Progenitor cell of endocrine pancreas (in vitro differentiated cells): ENCODE measurements around the gene ADGRL3. TPM values are rescaled to one million over a fixed set of nuclear protein-coding genes. Genes with fewer than 3 reads are reported as not detected.

Source experiments
- DNase-seq: peaks from one replicate; pipeline ENCODE4 v3.0.0; 2021; ENCODE audit warnings: low spot score; ENCODE audit not compliant: unreplicated experiment
- H3K27ac Mint-ChIP-seq: 2 replicates; pipeline ENCODE4 v1.8.0; 2021; ENCODE audit warnings: mild to moderate bottlenecking, moderate library complexity, mixed read lengths
- H3K27me3 Mint-ChIP-seq: 2 replicates; pipeline ENCODE4 v1.8.0; 2021; ENCODE audit warnings: mixed read lengths
- H3K36me3 Mint-ChIP-seq: 2 replicates; pipeline ENCODE4 v1.8.0; 2022; ENCODE audit warnings: mixed read lengths; ENCODE audit not compliant: insufficient read depth
- H3K4me1 Mint-ChIP-seq: 2 replicates; pipeline ENCODE4 v1.8.0; 2021; ENCODE audit warnings: low read depth, mixed read lengths
- H3K4me3 Mint-ChIP-seq: 2 replicates; pipeline ENCODE4 v1.8.0; 2021; ENCODE audit warnings: low read depth, mild to moderate bottlenecking, moderate library complexity, mixed read lengths
- H3K9me3 Mint-ChIP-seq: 2 replicates; pipeline ENCODE4 v1.8.0; 2021; ENCODE audit warnings: low read depth, mixed read lengths
- CTCF ChIP-seq: fragments of 200-600 bp; sonication (generic); IDR thresholded peaks from one replicate; pipeline ENCODE4 v1.5.0; 2021; ENCODE audit warnings: antibody characterized with exemption, mild to moderate bottlenecking; ENCODE audit not compliant: unreplicated experiment
- total RNA-seq: library from RNA; stranded (reverse); gene quantifications from 2 replicates; pipeline ENCODE4 v1.2.1, GENCODE V29; 2021

ADGRL3 gene
- total RNA-seq, 1 donor from 2014 or later, result 5.6 TPM

DNA sequence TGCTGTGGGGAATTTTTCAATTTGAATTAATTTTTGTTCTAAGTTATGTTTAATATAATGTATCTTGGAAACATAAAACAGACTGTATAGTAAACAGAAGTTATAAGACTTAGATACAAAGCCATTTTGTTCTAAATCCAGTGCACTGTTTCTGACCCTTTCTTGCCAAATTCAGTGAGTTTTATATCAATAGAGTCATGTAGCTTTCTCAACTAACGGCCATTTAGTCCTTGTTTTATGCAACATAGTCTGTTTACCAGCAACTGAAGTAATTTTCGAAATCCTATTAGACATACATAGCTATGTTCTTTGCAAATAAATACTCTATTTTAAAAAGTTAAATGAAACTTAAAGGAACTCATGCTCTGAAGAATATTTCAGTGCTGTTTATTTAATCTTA is 242.8 kb downstream of the ADGRL3 start:
- TF ChIP-seq CTCF, result no peak
- H3K4me3 Mint-ChIP-seq, result no peak overlapping the region
- no peak for DNase-seq
- peaks cover 11% of the 10 kb centered on the region for H3K4me1 Mint-ChIP-seq
- no peaks in the 10 kb centered on the region for H3K36me3 Mint-ChIP-seq
- H3K27me3 Mint-ChIP-seq, result no peaks in the 10 kb centered on the region
- H3K9me3 Mint-ChIP-seq, result no peaks in the 10 kb centered on the region
- H3K27ac Mint-ChIP-seq, result no peak overlapping the region

DNA sequence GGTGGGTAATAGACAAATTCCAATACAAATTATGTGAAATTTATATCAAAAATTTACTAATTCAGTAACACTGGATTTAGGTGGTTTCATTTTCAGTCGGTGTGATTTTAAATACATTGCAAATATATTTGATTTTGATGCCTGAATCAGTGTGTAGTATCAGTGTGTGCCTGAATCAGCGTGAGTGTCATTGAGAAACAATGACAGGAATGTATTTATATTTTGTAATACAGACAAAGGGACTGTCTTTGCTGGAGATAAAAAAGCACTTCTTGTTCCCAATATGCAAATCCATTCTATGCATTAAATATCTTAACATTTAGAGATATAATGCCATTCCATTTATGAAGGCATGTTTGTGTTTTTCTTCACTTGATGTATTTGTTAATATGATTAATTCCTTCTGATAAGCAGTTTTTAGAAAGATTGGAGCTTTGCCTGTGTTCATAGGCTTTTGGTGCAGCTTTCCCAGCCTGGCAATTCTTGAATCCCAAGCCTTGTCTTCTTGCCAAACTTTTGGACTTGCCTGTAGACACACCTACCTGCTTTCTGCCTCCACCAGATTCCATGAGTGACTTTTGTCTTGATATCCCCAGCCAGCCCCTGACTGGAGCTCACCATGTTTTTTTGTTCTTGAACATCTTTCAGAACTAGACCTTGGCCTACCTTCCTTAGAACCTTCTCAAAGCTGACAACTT is 243.8 kb downstream of the ADGRL3 start:
- H3K27me3 Mint-ChIP-seq, result no peaks in the 10 kb centered on the region
- no peak for TF ChIP-seq CTCF
- H3K4me1 Mint-ChIP-seq, result peaks cover 11% of the 10 kb centered on the region
- H3K27ac Mint-ChIP-seq, result no peak overlapping the region
- no peak for DNase-seq
- H3K36me3 Mint-ChIP-seq, result no peaks in the 10 kb centered on the region
- no peaks in the 10 kb centered on the region for H3K9me3 Mint-ChIP-seq
- H3K4me3 Mint-ChIP-seq, result no peak overlapping the region

- Mint-ChIP-seq H3K27me3 (no peaks in the 10 kb centered on the region), H3K36me3 (no peaks in the 10 kb centered on the region), H3K9me3 (no peaks in the 10 kb centered on the region), H3K4me3 (no peak overlapping the region), H3K27ac (no peak overlapping the region), H3K4me1 (peaks cover 11% of the 10 kb centered on the region)
- no peak for TF ChIP-seq CTCF
- DNase-seq, result no peak
Measured at GRCh38 chr4:61445374-61446063, 245.4 kb downstream of the ADGRL3 start.

DNA sequence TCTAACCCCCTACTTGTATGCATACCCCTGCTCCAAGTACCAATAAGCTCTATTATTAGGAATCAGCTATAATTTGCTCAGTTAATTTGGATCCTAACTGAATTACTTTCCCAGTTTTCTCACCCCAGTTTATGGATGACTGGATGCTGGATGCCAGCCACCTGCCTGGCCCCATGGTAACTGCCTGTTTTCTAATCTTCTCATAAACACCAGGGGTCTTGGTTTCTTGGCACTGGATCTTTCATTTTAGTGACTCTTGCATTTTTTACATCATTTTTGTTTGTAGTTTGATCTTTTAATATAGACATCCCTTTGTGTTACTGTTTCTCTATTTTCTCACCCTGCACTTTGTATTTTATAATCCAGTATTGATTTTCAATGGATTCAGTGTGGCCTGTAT is 246.8 kb downstream of the ADGRL3 start:
- H3K36me3 Mint-ChIP-seq, result no peaks in the 10 kb centered on the region
- H3K4me3 Mint-ChIP-seq, result no peak overlapping the region
- no peak for DNase-seq
- TF ChIP-seq CTCF, result no peak
- H3K27ac Mint-ChIP-seq, result no peak overlapping the region
- no peaks in the 10 kb centered on the region for H3K27me3 Mint-ChIP-seq
- H3K9me3 Mint-ChIP-seq, result no peaks in the 10 kb centered on the region
- peaks cover 14% of the 10 kb centered on the region for H3K4me1 Mint-ChIP-seq

DNA sequence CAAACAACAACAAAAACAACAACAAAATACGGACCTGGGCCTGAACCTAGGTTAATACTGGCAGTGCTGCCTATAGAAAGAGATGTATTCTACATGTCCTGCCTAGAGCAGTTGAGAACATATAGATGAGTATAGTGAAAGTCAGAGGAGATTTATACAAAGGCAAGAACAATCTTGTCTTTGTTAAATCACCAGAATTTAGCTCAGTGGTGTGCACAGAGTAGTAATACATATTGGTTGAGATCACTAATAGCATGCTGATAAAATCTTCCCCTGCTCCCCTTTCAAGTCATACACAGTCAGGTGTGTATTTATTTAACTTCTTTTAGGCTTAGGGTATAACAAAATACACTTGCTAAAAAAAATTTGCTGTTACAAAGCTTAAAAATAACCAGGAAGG is 247.8 kb downstream of the ADGRL3 start:
- Mint-ChIP-seq H3K36me3 (no peaks in the 10 kb centered on the region), H3K4me1 (peaks cover 15% of the 10 kb centered on the region), H3K4me3 (no peak overlapping the region), H3K27me3 (no peaks in the 10 kb centered on the region), H3K9me3 (no peaks in the 10 kb centered on the region), H3K27ac (peak overlapping the region; percentile 39)
- no peak for TF ChIP-seq CTCF
- no peak for DNase-seq
